GM19452 (cell line): Measurements from ENCODE around the gene VPS41.

ENCODE experiments used
- ATAC-seq: cut with Tn5 transposase; IDR thresholded peaks from one replicate; pipeline ENCODE4 v1.9.1; 2021; ENCODE audit not compliant: unreplicated experiment

VPS41 gene

GRCh38 chr7:38675494-38676106 is 233.4 kb downstream of the VPS41 start:
- ATAC-seq = no peak

- no peak for ATAC-seq
Measured at GRCh38 chr7:38674513-38674912, 234.5 kb downstream of the VPS41 start.

- no peak for ATAC-seq
Measured at GRCh38 chr7:38673795-38674194, 235.2 kb downstream of the VPS41 start.
